ENCODE results near the gene SNTG2.

Gene SNTG2

GRCh38 chr2:926896-927295 lies 23.8 kb upstream of the SNTG2 start:
- no peak for DNase-seq

GRCh38 chr2:929011-929735 lies 21.5 kb upstream of the SNTG2 start:
- no peak for DNase-seq

GRCh38 chr2:929925-930324 lies 20.7 kb upstream of the SNTG2 start:
- DNase-seq: no peak

- no peak for DNase-seq
Measured at GRCh38 chr2:930935-931334, 19.7 kb upstream of the SNTG2 start.

- DNase-seq: no peak
Measured at GRCh38 chr2:932320-933115, 18.1 kb upstream of the SNTG2 start.

GRCh38 chr2:933734-934295 lies 16.8 kb upstream of the SNTG2 start:
- no peak for DNase-seq

- no peak for DNase-seq
Measured at GRCh38 chr2:937530-937929, 13.1 kb upstream of the SNTG2 start.

- no peak for DNase-seq
Measured at GRCh38 chr2:938181-939005, 12.3 kb upstream of the SNTG2 start.

- DNase-seq: no peak
Measured at GRCh38 chr2:939936-940601, 10.6 kb upstream of the SNTG2 start.

- DNase-seq: no peak
Measured at GRCh38 chr2:941871-942270, 8.8 kb upstream of the SNTG2 start.

- no peak for DNase-seq
Measured at GRCh38 chr2:942775-943460, 7.7 kb upstream of the SNTG2 start.

- DNase-seq: no peak
Measured at GRCh38 chr2:943461-943797, 7.2 kb upstream of the SNTG2 start.

GRCh38 chr2:943821-944220 lies 6.8 kb upstream of the SNTG2 start:
- no peak for DNase-seq

GRCh38 chr2:944693-945092 lies 6.0 kb upstream of the SNTG2 start:
- DNase-seq: no peak

GRCh38 chr2:945104-945503 lies 5.5 kb upstream of the SNTG2 start:
- no peak for DNase-seq

GRCh38 chr2:946073-946948 lies 4.3 kb upstream of the SNTG2 start:
- DNase-seq: no peak

GRCh38 chr2:949384-950079 lies 1.1 kb upstream of the SNTG2 start:
- DNase-seq: no peak

- no peak for DNase-seq
Measured at GRCh38 chr2:951224-952006, 766 bp downstream of the SNTG2 start.

GRCh38 chr2:953408-953807 lies 2.8 kb downstream of the SNTG2 start:
- no peak for DNase-seq

Measured in cerebellar nuclear complex (tissue), 1 donor.